Heart left ventricle (tissue), 16 donors: ENCODE measurements around the gene ARHGAP26. TPM values are rescaled to one million over a fixed set of nuclear protein-coding genes. Genes with fewer than 3 reads are reported as not detected.

Experiments used
- ATAC-seq, 4 donors: fragments of 200-7000 bp; cut with Tn5 transposase; one replicate each; pipeline ENCODE4 v1.9.1; 2020 to 2022; ENCODE audit warnings: moderate library complexity in 4 of 4, mild to moderate bottlenecking in 3 of 4, moderate number of reproducible peaks in 1 of 4
- DNase-seq, 5 donors: peaks; one replicate each; pipeline ENCODE4 v3.0.0-alpha.2; 2020
- H3K27ac ChIP-seq, 12 donors: fragments of 200-600 bp; sonication (generic) in 4 of 12; one replicate each; pipeline versions ENCODE4 v1.5.0 to v1.8.0; 2016 to 2022; ENCODE audit warnings: mild to moderate bottlenecking in 2 of 12
- H3K27me3 ChIP-seq, 9 donors: fragments of 200-600 bp; sonication (generic) in 2 of 9; one replicate each; pipeline versions ENCODE4 v1.5.1 to v1.8.0; 2016 to 2022; ENCODE audit warnings: mild to moderate bottlenecking in 3 of 9
- H3K36me3 ChIP-seq, 9 donors: fragments of 200-600 bp; sonication (generic) in 2 of 9; one replicate each; pipeline versions ENCODE4 v1.5.0 to v1.8.0; 2018 to 2022; ENCODE audit warnings: mild to moderate bottlenecking in 2 of 9
- H3K4me1 ChIP-seq, 12 donors: fragments of 200-600 bp; sonication (generic) in 4 of 12; one replicate each; pipeline versions ENCODE4 v1.5.0 to v1.8.0; 2016 to 2022; ENCODE audit warnings: mild to moderate bottlenecking in 3 of 12
- H3K4me3 ChIP-seq, 12 donors: fragments of 200-600 bp; sonication (generic) in 4 of 12; one replicate each; pipeline versions ENCODE4 v1.5.0 to v1.8.0; 2017 to 2022; ENCODE audit warnings: mild to moderate bottlenecking in 9 of 12, moderate library complexity in 4 of 12
- H3K9me3 ChIP-seq, 12 donors: fragments of 200-600 bp; sonication (generic) in 4 of 12; one replicate each; pipeline versions ENCODE4 v1.5.0 to v1.8.0; 2016 to 2022; ENCODE audit warnings: mild to moderate bottlenecking in 1 of 12
- POLR2A ChIP-seq, 2 donors: fragments of 450-650 bp; IDR thresholded peaks; one replicate each; pipeline ENCODE4 v1.6.1; 2017; ENCODE audit warnings: antibody characterized with exemption in 2 of 2, mild to moderate bottlenecking in 2 of 2, moderate library complexity in 2 of 2
- WGBS, 4 donors: extraction: QIAGEN DNeasy Blood & Tissue Kit in 2 of 4; methylation state at CpG; one replicate each; pipeline versions ENCODE4 v1.1.5 to v1.1.7; 2013 to 2018; 5-methylcytosine and 5-hydroxymethylcytosine counted together
- intact Hi-C, 10 donors: fragments of 100-400 bp; cut with DNase I; formaldehyde crosslinking; loops; one replicate each; pipeline versions ENCODE4 v1.11.1 to v1.14.2; 2022
- polyA plus RNA-seq, 2 donors: library from polyadenylated mRNA; stranded (reverse); fragments of 200-250 nt; gene quantifications; one replicate each; pipeline ENCODE4 v1.2.3, GENCODE V29; 2013
- total RNA-seq, 9 donors: library from RNA; depleted of rRNA in 2 of 9; stranded (reverse); fragments of >200 nt in 2 of 9; fragmentation: NEBNext Ultra II Directional in 3 of 9; extraction: Animal tissue kit (Norgen Biotek cat#: 25700) in 3 of 9; gene quantifications; one replicate each; pipeline versions ENCODE4 v1.1.0 to v1.2.4, GENCODE V29; 2016 to 2023
- TF ChIP-seq, protein P1 (sequence below), 12 donors: fragments of 200-600 bp; sonication (generic) in 4 of 12; IDR thresholded peaks; one replicate each; pipeline versions ENCODE4 v1.5.0 to v1.8.0; 2018 to 2022; ENCODE audit warnings: antibody characterized with exemption in 12 of 12, mild to moderate bottlenecking in 5 of 12
- donor health status: ischemic (EF 13 %, LVEDD 7.1; RV severe dilation, severe dysfunction).
- donor health status: healthy with polysubstance abuse.
- donor health status: DM: no; HTN: yes; CAD: no.
- donor health status: DM: no; HTN: no; CAD: no.
- donor health status: ischemic (EF 25% LVEDD 6.9; RV normal size, moderate dysfunction).
- donor health status: ischemic (EF 25% LVEDD 5.7; RV mildly dilated, moderate dysfunction).
- donor health status: healthy.
- donor health status: DM: yes; HTN: yes; CAD: no.
- donor health status: ischemic (EF 35%, LVEDD 5.7; RV mildly dilated, moderate dysfunction).
- donor health status: nonischemic (EF 11% LVEDD 7.7; RV severe dilation, severe dysfunction).
- donor health status: DM: yes; HTN: yes; CAD: no.
- donor health status: PGD.
- donor health status: ischemic (EF 29% LVEDD 5.4; RV normal size, mild dysfunction).
- donor health status: nonischemic (EF 23%, LVEDD 6.1; RV moderate dilation, normal function).

The ARHGAP26 gene
- total and polyA plus RNA-seq, 11 donors, result 11.9 to 52.1 (median 33.7) TPM

DNA sequence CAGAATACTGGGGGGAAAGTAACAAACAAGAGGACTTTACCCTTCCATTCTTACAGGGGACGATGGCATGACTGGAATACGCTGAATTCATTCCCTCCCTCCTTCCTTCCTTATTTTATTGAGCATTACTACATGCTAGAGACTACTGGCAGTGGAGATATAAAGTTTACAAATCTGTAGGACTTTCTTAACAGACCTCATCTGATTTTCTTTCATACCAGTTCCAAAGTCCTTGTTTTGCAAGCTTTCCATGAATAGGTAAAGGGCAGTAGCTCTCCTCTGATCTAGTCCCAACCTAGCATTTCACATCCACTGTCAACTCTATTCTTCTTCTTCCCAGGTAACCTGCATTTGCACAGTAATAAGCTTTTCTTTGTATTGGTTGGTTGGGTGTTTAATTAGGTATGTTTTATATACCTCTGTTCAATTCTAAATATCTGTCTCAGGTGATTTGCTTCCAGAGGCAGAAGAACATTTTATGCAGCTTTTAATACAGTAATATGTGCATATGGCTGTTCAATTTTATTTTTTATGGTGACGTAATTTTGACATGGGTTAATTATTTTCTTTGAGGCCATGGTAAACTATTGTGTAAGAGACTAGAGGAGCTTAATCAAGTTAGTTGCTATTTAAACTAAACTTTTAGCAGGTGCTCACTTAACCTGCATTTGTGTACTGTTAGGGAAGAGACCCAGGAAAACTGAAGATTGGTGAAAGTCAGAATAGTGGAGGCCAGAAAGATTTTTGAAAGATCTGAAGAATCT lies 150.9 kb downstream of the ARHGAP26 start:
- H3K4me1 ChIP-seq, result peaks cover 1 to 52% (median 31%) of the 10 kb centered on the region in 12 donors
- DNase-seq, result no peak
- H3K9me3 ChIP-seq, result no peaks in the 10 kb centered on the region
- H3K27ac ChIP-seq, result peak overlapping the region in 1 of 12 donors; percentile 62
- intact Hi-C loops, result loop anchor here (2.0 to 10.0 kb wide), 11 partner anchors 41 to 1224 kb away; partner anchors contain the start of gene NR3C1 (in 7 of the 10)
- H3K36me3 ChIP-seq, result peaks cover 0 to 38% (median 12%) of the 10 kb centered on the region in 9 donors
- H3K4me3 ChIP-seq, result no peak overlapping the region
- no peaks in the 10 kb centered on the region for H3K27me3 ChIP-seq
- ATAC-seq, result no peak
- WGBS, 4 donors, result 64 to 91% (median 76%) methylated on average over 3 of the region's 3 CpGs
- no peak for TF ChIP-seq POLR2A (IDR thresholded peaks at IDR 0.05)
- TF ChIP-seq, protein P1, sequence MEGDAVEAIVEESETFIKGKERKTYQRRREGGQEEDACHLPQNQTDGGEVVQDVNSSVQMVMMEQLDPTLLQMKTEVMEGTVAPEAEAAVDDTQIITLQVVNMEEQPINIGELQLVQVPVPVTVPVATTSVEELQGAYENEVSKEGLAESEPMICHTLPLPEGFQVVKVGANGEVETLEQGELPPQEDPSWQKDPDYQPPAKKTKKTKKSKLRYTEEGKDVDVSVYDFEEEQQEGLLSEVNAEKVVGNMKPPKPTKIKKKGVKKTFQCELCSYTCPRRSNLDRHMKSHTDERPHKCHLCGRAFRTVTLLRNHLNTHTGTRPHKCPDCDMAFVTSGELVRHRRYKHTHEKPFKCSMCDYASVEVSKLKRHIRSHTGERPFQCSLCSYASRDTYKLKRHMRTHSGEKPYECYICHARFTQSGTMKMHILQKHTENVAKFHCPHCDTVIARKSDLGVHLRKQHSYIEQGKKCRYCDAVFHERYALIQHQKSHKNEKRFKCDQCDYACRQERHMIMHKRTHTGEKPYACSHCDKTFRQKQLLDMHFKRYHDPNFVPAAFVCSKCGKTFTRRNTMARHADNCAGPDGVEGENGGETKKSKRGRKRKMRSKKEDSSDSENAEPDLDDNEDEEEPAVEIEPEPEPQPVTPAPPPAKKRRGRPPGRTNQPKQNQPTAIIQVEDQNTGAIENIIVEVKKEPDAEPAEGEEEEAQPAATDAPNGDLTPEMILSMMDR (IDR thresholded peaks at IDR 0.05), result no peak

- H3K27me3 ChIP-seq, result no peaks in the 10 kb centered on the region
- peaks cover 4 to 57% (median 43%) of the 10 kb centered on the region in 12 donors for H3K4me1 ChIP-seq
- WGBS, 4 donors, result 13 to 42% (median 21%) methylated on average over 1 of the region's 1 CpG
- intact Hi-C loops, result loop anchor here (2.0 to 10.0 kb wide), 11 partner anchors 40 to 1222 kb away; partner anchors contain the start of gene NR3C1 (in 7 of the 10)
- H3K4me3 ChIP-seq, result no peak overlapping the region
- ATAC-seq (peak in 2 of 4 donors; percentile 44 to 53), DNase-seq (no peak)
- peak overlapping the region in 8 of 12 donors; percentile 21 to 63 (median 44) for H3K27ac ChIP-seq
- no peaks in the 10 kb centered on the region for H3K9me3 ChIP-seq
- peaks cover 0 to 25% (median 8%) of the 10 kb centered on the region in 9 donors for H3K36me3 ChIP-seq
- no peak for TF ChIP-seq POLR2A (IDR thresholded peaks at IDR 0.05)
- TF ChIP-seq, protein P1 (IDR thresholded peaks at IDR 0.05), result peak; percentile 27 to 72 (median 52)
Measured at GRCh38 chr5:142922223-142922952, 152.2 kb downstream of the ARHGAP26 start.

- peaks cover 4 to 69% (median 51%) of the 10 kb centered on the region in 12 donors for H3K4me1 ChIP-seq
- no peak overlapping the region for H3K4me3 ChIP-seq
- H3K27ac ChIP-seq, result peak overlapping the region in 10 of 12 donors; percentile 12 to 87 (median 76)
- DNase-seq (no peak), ATAC-seq (no peak)
- H3K27me3 ChIP-seq, result no peaks in the 10 kb centered on the region
- WGBS, 4 donors, result 90 to 96% (median 95%) methylated on average over 1 of the region's 1 CpG
- H3K36me3 ChIP-seq, result peaks cover 0 to 12% (median 5%) of the 10 kb centered on the region in 9 donors
- no peak for TF ChIP-seq POLR2A (IDR thresholded peaks at IDR 0.05)
- TF ChIP-seq, protein P1 (IDR thresholded peaks at IDR 0.05), result peak in 2 of 12 donors; percentile 14 to 28
- no peaks in the 10 kb centered on the region for H3K9me3 ChIP-seq
- intact Hi-C loops, result loop anchor here (2.0 to 10.0 kb wide), 11 partner anchors 38 to 1220 kb away; partner anchors contain the start of gene NR3C1 (in 7 of the 10)
Measured at GRCh38 chr5:142924135-142924883, 154.1 kb downstream of the ARHGAP26 start.
